ENCODE measurements around the gene SLC39A13. TPM values are rescaled to one million over a fixed set of nuclear protein-coding genes. Genes with fewer than 3 reads are reported as not detected.

Gene SLC39A13
- total RNA-seq, 1 donor from 2014 or later, result 76.6 TPM

- FAIRE-seq (no peak), DNase-seq (ENCODE audit: low read depth) (peak; percentile 85)
- TF ChIP-seq EZH2 (IDR thresholded peaks at IDR 0.05; ENCODE audit: insufficient read depth, low read length) (no peak), CTCF (IDR thresholded peaks at IDR 0.05; ENCODE audit: insufficient read depth, low read depth, low read length) (no peak)
- H3K36me3 Mint-ChIP-seq (ENCODE audit: low read depth, unreplicated experiment), result peaks cover 5% of the 10 kb centered on the region
- Histone ChIP-seq H3K79me2 (ENCODE audit: insufficient read depth, low read length) (no peaks in the 10 kb centered on the region), H3K4me3 (ENCODE audit: insufficient read depth, low read depth, low read length) (no peak overlapping the region), H3K27me3 (ENCODE audit: insufficient read depth, low read length) (no peaks in the 10 kb centered on the region), H4K20me1 (ENCODE audit: insufficient read depth, low read length) (no peaks in the 10 kb centered on the region), H3K9ac (ENCODE audit: low read length) (no peak overlapping the region), H3K4me1 (ENCODE audit: insufficient read depth, low read length) (peaks cover 5% of the 10 kb centered on the region), H3K9me3 (ENCODE audit: insufficient read depth, low read depth, low read length) (no peaks in the 10 kb centered on the region), H3K27ac (ENCODE audit: low read depth, low read length) (no peak overlapping the region), H3K36me3 (ENCODE audit: insufficient read depth, low read length) (no peaks in the 10 kb centered on the region), H3K4me2 (ENCODE audit: low read length) (no peak overlapping the region), H2AFZ (ENCODE audit: low read depth, low read length) (peak overlapping the region; percentile 34)
- no peak overlapping the region for H3K4me3 Mint-ChIP-seq (ENCODE audit: unreplicated experiment)
- no peaks in the 10 kb centered on the region for H3K27me3 Mint-ChIP-seq (ENCODE audit: low read depth, unreplicated experiment)
- H3K4me1 Mint-ChIP-seq (ENCODE audit: low read depth, unreplicated experiment), result no peaks in the 10 kb centered on the region
- no peak overlapping the region for H3K27ac Mint-ChIP-seq (ENCODE audit: unreplicated experiment)
- H3K9me3 Mint-ChIP-seq (ENCODE audit: unreplicated experiment), result no peaks in the 10 kb centered on the region
Observed at GRCh38 chr11:47434011-47434786, 25.8 kb downstream of the SLC39A13 start.

- Histone ChIP-seq H3K9ac (ENCODE audit: low read length) (no peak overlapping the region), H3K4me3 (ENCODE audit: insufficient read depth, low read depth, low read length) (no peak overlapping the region), H3K36me3 (ENCODE audit: insufficient read depth, low read length) (no peaks in the 10 kb centered on the region), H4K20me1 (ENCODE audit: insufficient read depth, low read length) (no peaks in the 10 kb centered on the region), H2AFZ (ENCODE audit: low read depth, low read length) (no peak overlapping the region), H3K27me3 (ENCODE audit: insufficient read depth, low read length) (no peaks in the 10 kb centered on the region), H3K4me2 (ENCODE audit: low read length) (no peak overlapping the region), H3K79me2 (ENCODE audit: insufficient read depth, low read length) (no peaks in the 10 kb centered on the region), H3K9me3 (ENCODE audit: insufficient read depth, low read depth, low read length) (no peaks in the 10 kb centered on the region), H3K4me1 (ENCODE audit: insufficient read depth, low read length) (peaks cover 5% of the 10 kb centered on the region), H3K27ac (ENCODE audit: low read depth, low read length) (no peak overlapping the region)
- Mint-ChIP-seq H3K4me1 (ENCODE audit: low read depth, unreplicated experiment) (no peaks in the 10 kb centered on the region), H3K36me3 (ENCODE audit: low read depth, unreplicated experiment) (peaks cover 5% of the 10 kb centered on the region), H3K27ac (ENCODE audit: unreplicated experiment) (no peak overlapping the region), H3K4me3 (ENCODE audit: unreplicated experiment) (peak overlapping the region; percentile 27), H3K9me3 (ENCODE audit: unreplicated experiment) (no peaks in the 10 kb centered on the region), H3K27me3 (ENCODE audit: low read depth, unreplicated experiment) (no peaks in the 10 kb centered on the region)
- no peak for FAIRE-seq
- TF ChIP-seq CTCF (IDR thresholded peaks at IDR 0.05; ENCODE audit: insufficient read depth, low read depth, low read length), result no peak
- TF ChIP-seq EZH2 (IDR thresholded peaks at IDR 0.05; ENCODE audit: insufficient read depth, low read length), result no peak
- DNase-seq (ENCODE audit: low read depth), result no peak
Observed at GRCh38 chr11:47435687-47436086, 27.3 kb downstream of the SLC39A13 start.

- Mint-ChIP-seq H3K36me3 (ENCODE audit: low read depth, unreplicated experiment) (peaks cover 5% of the 10 kb centered on the region), H3K9me3 (ENCODE audit: unreplicated experiment) (no peaks in the 10 kb centered on the region), H3K4me1 (ENCODE audit: low read depth, unreplicated experiment) (no peaks in the 10 kb centered on the region), H3K27me3 (ENCODE audit: low read depth, unreplicated experiment) (no peaks in the 10 kb centered on the region), H3K4me3 (ENCODE audit: unreplicated experiment) (no peak overlapping the region), H3K27ac (ENCODE audit: unreplicated experiment) (no peak overlapping the region)
- DNase-seq (ENCODE audit: low read depth) (no peak), FAIRE-seq (no peak)
- no peak overlapping the region for H2AFZ ChIP-seq (ENCODE audit: low read depth, low read length)
- no peak overlapping the region for H3K9ac ChIP-seq (ENCODE audit: low read length)
- H3K4me2 ChIP-seq (ENCODE audit: low read length), result no peak overlapping the region
- no peak overlapping the region for H3K27ac ChIP-seq (ENCODE audit: low read depth, low read length)
- H3K4me3 ChIP-seq (ENCODE audit: insufficient read depth, low read depth, low read length), result no peak overlapping the region
- no peaks in the 10 kb centered on the region for H4K20me1 ChIP-seq (ENCODE audit: insufficient read depth, low read length)
- H3K79me2 ChIP-seq (ENCODE audit: insufficient read depth, low read length), result no peaks in the 10 kb centered on the region
- peaks cover 5% of the 10 kb centered on the region for H3K4me1 ChIP-seq (ENCODE audit: insufficient read depth, low read length)
- H3K36me3 ChIP-seq (ENCODE audit: insufficient read depth, low read length), result no peaks in the 10 kb centered on the region
- H3K9me3 ChIP-seq (ENCODE audit: insufficient read depth, low read depth, low read length), result no peaks in the 10 kb centered on the region
- TF ChIP-seq EZH2 (IDR thresholded peaks at IDR 0.05; ENCODE audit: insufficient read depth, low read length) (no peak), CTCF (IDR thresholded peaks at IDR 0.05; ENCODE audit: insufficient read depth, low read depth, low read length) (no peak)
- H3K27me3 ChIP-seq (ENCODE audit: insufficient read depth, low read length), result no peaks in the 10 kb centered on the region
Observed at GRCh38 chr11:47436726-47437125, 28.3 kb downstream of the SLC39A13 start.
